Heart left ventricle (tissue), 13 donors: ENCODE data around the gene RLBP1.

ENCODE experiments used
- POLR2A ChIP-seq, 2 donors: fragments of 450-650 bp; IDR thresholded peaks; one replicate each; pipeline ENCODE4 v1.6.1; 2017; ENCODE audit warnings: antibody characterized with exemption in 2 of 2, mild to moderate bottlenecking in 2 of 2, moderate library complexity in 2 of 2
- TF ChIP-seq, protein P1 (sequence below), 12 donors: fragments of 200-600 bp; sonication (generic) in 4 of 12; IDR thresholded peaks; one replicate each; pipeline versions ENCODE4 v1.5.0 to v1.8.0; 2018 to 2022; ENCODE audit warnings: antibody characterized with exemption in 12 of 12, mild to moderate bottlenecking in 5 of 12
- donor health status: ischemic (EF 13 %, LVEDD 7.1; RV severe dilation, severe dysfunction).
- donor health status: DM: no; HTN: yes; CAD: no.
- donor health status: DM: no; HTN: no; CAD: no.
- donor health status: ischemic (EF 25% LVEDD 6.9; RV normal size, moderate dysfunction).
- donor health status: ischemic (EF 25% LVEDD 5.7; RV mildly dilated, moderate dysfunction).
- donor health status: ischemic (EF 35%, LVEDD 5.7; RV mildly dilated, moderate dysfunction).
- donor health status: nonischemic (EF 11% LVEDD 7.7; RV severe dilation, severe dysfunction).
- donor health status: DM: yes; HTN: yes; CAD: no.
- donor health status: PGD.
- donor health status: ischemic (EF 29% LVEDD 5.4; RV normal size, mild dysfunction).
- donor health status: nonischemic (EF 23%, LVEDD 6.1; RV moderate dilation, normal function).

DNA sequence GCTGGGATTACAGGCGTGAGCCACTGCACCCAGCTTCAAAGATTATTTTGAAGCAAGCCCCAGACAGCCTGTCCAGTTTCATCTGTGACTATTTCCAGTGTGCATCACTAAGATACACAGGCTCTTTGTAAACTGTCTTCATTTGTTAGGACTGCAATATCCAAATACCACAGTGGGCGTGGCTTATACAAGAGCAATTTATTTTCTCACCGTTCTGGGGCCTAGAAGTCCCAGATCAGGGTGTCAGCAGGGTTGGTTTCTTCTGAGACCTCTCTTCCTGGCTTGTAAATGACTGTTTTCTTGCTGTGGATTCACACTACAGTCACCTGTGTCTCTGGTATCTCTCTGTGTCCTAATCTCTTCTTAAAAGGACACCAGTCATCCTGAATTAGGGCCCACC lies 59.7 kb downstream of the RLBP1 start:
- TF ChIP-seq, protein P1, sequence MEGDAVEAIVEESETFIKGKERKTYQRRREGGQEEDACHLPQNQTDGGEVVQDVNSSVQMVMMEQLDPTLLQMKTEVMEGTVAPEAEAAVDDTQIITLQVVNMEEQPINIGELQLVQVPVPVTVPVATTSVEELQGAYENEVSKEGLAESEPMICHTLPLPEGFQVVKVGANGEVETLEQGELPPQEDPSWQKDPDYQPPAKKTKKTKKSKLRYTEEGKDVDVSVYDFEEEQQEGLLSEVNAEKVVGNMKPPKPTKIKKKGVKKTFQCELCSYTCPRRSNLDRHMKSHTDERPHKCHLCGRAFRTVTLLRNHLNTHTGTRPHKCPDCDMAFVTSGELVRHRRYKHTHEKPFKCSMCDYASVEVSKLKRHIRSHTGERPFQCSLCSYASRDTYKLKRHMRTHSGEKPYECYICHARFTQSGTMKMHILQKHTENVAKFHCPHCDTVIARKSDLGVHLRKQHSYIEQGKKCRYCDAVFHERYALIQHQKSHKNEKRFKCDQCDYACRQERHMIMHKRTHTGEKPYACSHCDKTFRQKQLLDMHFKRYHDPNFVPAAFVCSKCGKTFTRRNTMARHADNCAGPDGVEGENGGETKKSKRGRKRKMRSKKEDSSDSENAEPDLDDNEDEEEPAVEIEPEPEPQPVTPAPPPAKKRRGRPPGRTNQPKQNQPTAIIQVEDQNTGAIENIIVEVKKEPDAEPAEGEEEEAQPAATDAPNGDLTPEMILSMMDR (IDR thresholded peaks at IDR 0.05) = no peak
- TF ChIP-seq POLR2A (IDR thresholded peaks at IDR 0.05) = no peak
